Psoas muscle (tissue), 8 donors: ENCODE data around the gene ZBTB24. TPM values are rescaled to one million over a fixed set of nuclear protein-coding genes. Genes with fewer than 3 reads are reported as not detected.

Experiments
- ATAC-seq, 4 donors: fragments of 200-7000 bp; cut with Tn5 transposase; one replicate each; pipeline ENCODE4 v1.9.1; 2020; ENCODE audit warnings: moderate library complexity in 3 of 4, mild to moderate bottlenecking in 2 of 4
- DNase-seq, 2 donors: peaks; one replicate each; pipeline ENCODE4 v3.0.0-alpha.2; 2020
- H3K27ac ChIP-seq: fragments of 200-600 bp; one replicate; pipeline ENCODE4 v1.8.0; 2022
- H3K27me3 ChIP-seq, 3 donors: fragments of 200-600 bp in 1 of 3; one replicate each; pipeline versions ENCODE4 v1.6.1 to v1.8.0; 2013 to 2022; ENCODE audit warnings: low read length in 2 of 3, mild to moderate bottlenecking in 2 of 3, moderate library complexity in 1 of 3; ENCODE audit not compliant: insufficient read depth in 3 of 3
- H3K36me3 ChIP-seq, 2 donors: fragments of 200-600 bp in 1 of 2; one replicate each; pipeline versions ENCODE4 v1.6.1 to v1.8.0; 2013 to 2022; ENCODE audit warnings: low read depth in 1 of 2, mild to moderate bottlenecking in 1 of 2, moderate library complexity in 1 of 2; ENCODE audit not compliant: insufficient read depth in 1 of 2
- H3K4me1 ChIP-seq: fragments of 200-600 bp; one replicate; pipeline ENCODE4 v1.8.0; 2022
- H3K4me3 ChIP-seq: fragments of 200-600 bp; one replicate; pipeline ENCODE4 v1.8.0; 2022; ENCODE audit warnings: mild to moderate bottlenecking
- H3K9me3 ChIP-seq: fragments of 200-600 bp; one replicate; pipeline ENCODE4 v1.8.0; 2022
- CTCF ChIP-seq: fragments of 200-600 bp; IDR thresholded peaks from one replicate; pipeline ENCODE4 v1.8.0; 2022; ENCODE audit warnings: antibody characterized with exemption
- WGBS, 3 donors: extraction: QIAGEN DNeasy Blood & Tissue Kit; methylation state at CpG; one replicate each; pipeline versions ENCODE4 v1.1.6 to v1.1.7; 2013; 5-methylcytosine and 5-hydroxymethylcytosine counted together
- intact Hi-C, 2 donors: fragments of 100-400 bp; cut with DNase I; formaldehyde crosslinking; loops; one replicate each; pipeline versions ENCODE4 v1.11.0 to v1.14.2; 2022
- polyA plus RNA-seq, 3 donors: library from polyadenylated mRNA; stranded (reverse); fragments of 200-250 nt; gene quantifications; one replicate each; pipeline ENCODE4 v1.2.3, GENCODE V29; 2013
- total RNA-seq, 4 donors: library from RNA; stranded (reverse); fragmentation: NEBNext Ultra II Directional in 2 of 4; extraction: Animal tissue kit (Norgen Biotek cat#: 25700) in 2 of 4; gene quantifications; one replicate each; pipeline versions ENCODE4 v1.2.1 to v1.2.4, GENCODE V29; 2021 to 2023
- donor health status: healthy with polysubstance abuse.
- donor health status: DM: no; HTN: no; CAD: no; lungs with moderate emphysema.
- donor health status: Bipolar disorder and iron deficiency.
- donor health status: healthy.
- donor health status: DM: yes; HTN: yes; CAD: no.
- donor health status: DM: no; HTN: no; CAD: no.
- donor health status: DM: no; HTN: no; CAD: no.
- donor health status: DM: yes; HTN: yes; CAD: no.

Gene ZBTB24
- total and polyA plus RNA-seq, 7 donors = 2.3 to 5.8 (median 5.3) TPM

GRCh38 chr6:109452181-109452580, 30.8 kb downstream of the ZBTB24 start:
- no peaks in the 10 kb centered on the region for H3K9me3 ChIP-seq
- no peak for ATAC-seq
- H3K4me3 ChIP-seq = no peak overlapping the region
- H3K4me1 ChIP-seq = peaks cover 11% of the 10 kb centered on the region
- H3K27me3 ChIP-seq = no peaks in the 10 kb centered on the region
- TF ChIP-seq CTCF = no peak
- intact Hi-C loops = no loop called here
- WGBS, 3 donors = 83 to 93% (median 86%) methylated on average over 9 of the region's 9 CpGs
- DNase-seq = no peak
- no peak overlapping the region for H3K27ac ChIP-seq
- H3K36me3 ChIP-seq = peaks cover 0 to under 1% of the 10 kb centered on the region in 2 donors

GRCh38 chr6:109451376-109451775, 31.6 kb downstream of the ZBTB24 start:
- ATAC-seq = no peak
- Histone ChIP-seq H3K27me3 (no peaks in the 10 kb centered on the region), H3K9me3 (no peaks in the 10 kb centered on the region), H3K27ac (no peak overlapping the region), H3K36me3 (peaks cover 0 to 8% of the 10 kb centered on the region in 2 donors), H3K4me1 (peaks cover 3% of the 10 kb centered on the region), H3K4me3 (no peak overlapping the region)
- intact Hi-C loops = no loop called here
- TF ChIP-seq CTCF = no peak
- DNase-seq = no peak
- WGBS, 3 donors = 92 to 97% (median 95%) methylated on average over 7 of the region's 7 CpGs

DNA sequence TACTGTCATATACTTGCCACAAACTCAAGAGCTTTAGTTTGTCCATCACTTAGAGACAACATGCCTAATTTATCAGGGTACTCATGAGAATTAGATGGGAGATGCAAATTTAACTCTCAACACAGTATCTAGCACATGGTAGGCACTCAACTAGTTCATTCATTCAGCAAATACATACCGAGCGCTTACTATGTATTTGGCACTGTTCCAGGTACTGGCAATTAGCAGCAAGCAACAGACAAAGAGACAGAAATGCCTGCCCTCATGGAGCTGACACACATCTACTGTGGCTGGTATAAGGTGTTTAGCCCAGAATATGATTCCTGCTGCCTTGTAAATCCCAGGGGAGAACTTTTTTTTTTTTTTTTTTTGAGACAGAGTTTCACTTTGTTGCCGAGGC, 32.2 kb downstream of the ZBTB24 start:
- H3K4me3 ChIP-seq = no peak overlapping the region
- no peaks in the 10 kb centered on the region for H3K9me3 ChIP-seq
- H3K27me3 ChIP-seq = no peaks in the 10 kb centered on the region
- DNase-seq (no peak), ATAC-seq (no peak)
- intact Hi-C loops = no loop called here
- peaks cover 0 to 14% of the 10 kb centered on the region in 2 donors for H3K36me3 ChIP-seq
- TF ChIP-seq CTCF = no peak
- 73 to 82% (median 77%) methylated on average over 3 of the region's 3 CpGs for WGBS, 3 donors
- no peak overlapping the region for H3K27ac ChIP-seq
- no peaks in the 10 kb centered on the region for H3K4me1 ChIP-seq

- H3K9me3 ChIP-seq = no peaks in the 10 kb centered on the region
- intact Hi-C loops = no loop called here
- H3K4me1 ChIP-seq = no peaks in the 10 kb centered on the region
- no peaks in the 10 kb centered on the region for H3K27me3 ChIP-seq
- DNase-seq = no peak
- 76 to 84% (median 81%) methylated on average over 16 of the region's 16 CpGs for WGBS, 3 donors
- no peak overlapping the region for H3K4me3 ChIP-seq
- no peak for ATAC-seq
- peaks cover 0 to 21% of the 10 kb centered on the region in 2 donors for H3K36me3 ChIP-seq
- no peak for TF ChIP-seq CTCF
- no peak overlapping the region for H3K27ac ChIP-seq
These were observed 33.0 kb downstream of the ZBTB24 start for GRCh38 chr6:109449795-109450673.
